Suprapubic skin (tissue), 4 donors: ENCODE measurements around the gene ELANE.

Experiments used
- CTCF ChIP-seq, 2 donors: fragments of 200-600 bp in 1 of 2; fragments of 450-650 bp in 1 of 2; sonication (generic) in 1 of 2; IDR thresholded peaks; one replicate each; pipeline ENCODE4 v1.5.1; 2016 to 2019; ENCODE audit warnings: antibody characterized with exemption in 2 of 2, mild to moderate bottlenecking in 1 of 2, moderate library complexity in 1 of 2
- EP300 ChIP-seq: sonication (generic); formaldehyde crosslinking; IDR thresholded peaks from one replicate; pipeline ENCODE4 v1.6.1; 2017; ENCODE audit warnings: antibody characterized with exemption
- POLR2A ChIP-seq, 2 donors: fragments of 450-650 bp; IDR thresholded peaks; one replicate each; pipeline ENCODE4 v1.6.1; 2017; ENCODE audit warnings: antibody characterized with exemption in 2 of 2, mild to moderate bottlenecking in 2 of 2, moderate library complexity in 2 of 2
- POLR2AphosphoS5 ChIP-seq, 3 donors: sonication (generic); formaldehyde crosslinking; IDR thresholded peaks; one replicate each; pipeline ENCODE4 v1.6.1; 2017; ENCODE audit warnings: antibody characterized with exemption in 3 of 3

- TF ChIP-seq CTCF (IDR thresholded peaks at IDR 0.05) (peak in 1 of 2 donors; percentile 34), EP300 (no peak), POLR2A (IDR thresholded peaks at IDR 0.05) (no peak), POLR2AphosphoS5 (IDR thresholded peaks at IDR 0.05) (no peak)
Observed at GRCh38 chr19:861756-862580, 9.9 kb downstream of the ELANE start.
